Measurements from ENCODE around the gene PDCD2L. TPM values are rescaled to one million over a fixed set of nuclear protein-coding genes. Genes with fewer than 3 reads are reported as not detected.
"Not testable (repeated sequence)": the region's sequence is repeated elsewhere in the genome, so short reads cannot be mapped to it uniquely, and the experiment has no call there.

PDCD2L gene
- total and polyA plus RNA-seq, 5 donors = 8.0 to 12.8 (median 9.2) TPM

DNA sequence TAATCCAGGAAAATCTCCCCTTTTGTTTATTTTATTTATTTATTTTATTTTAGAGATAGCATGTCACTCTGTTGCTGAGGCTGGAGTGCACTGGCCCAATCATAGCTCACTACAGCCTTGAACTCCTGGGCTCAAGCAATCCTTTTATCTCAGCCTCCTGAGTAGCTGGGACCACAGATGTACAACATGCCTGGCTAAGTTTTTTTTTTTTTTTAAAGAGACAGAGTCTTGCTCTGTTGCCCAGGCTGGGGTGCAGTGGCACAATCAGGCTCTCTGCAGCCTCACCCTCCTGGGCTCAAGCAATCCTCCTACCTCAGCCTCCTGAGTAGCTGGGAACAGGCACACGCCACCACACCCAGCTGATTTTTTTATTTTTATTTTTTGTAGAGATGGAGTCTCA lies 6.3 kb upstream of the PDCD2L start:
- 96% methylated on average over 1 of the region's 1 CpG for WGBS
- Histone ChIP-seq H3K9me3 (ENCODE audit: control insufficient read depth, low read length) (no peaks in the 10 kb centered on the region), H3K4me1 (ENCODE audit: control insufficient read depth, insufficient read depth, low read length) (no peaks in the 10 kb centered on the region), H3K27me3 (ENCODE audit: control insufficient read depth, insufficient read depth) (no peaks in the 10 kb centered on the region), H3K4me3 (ENCODE audit: low read length) (no peak overlapping the region), H3K27ac (ENCODE audit: low read length) (no peak overlapping the region)
- intact Hi-C loops (cut with DNase I) = no loop called here
- no peak for DNase-seq
- no peak for ATAC-seq

GRCh38 chr19:34399886-34400285 lies 4.3 kb upstream of the PDCD2L start:
- no peak for DNase-seq
- H3K4me3 ChIP-seq (ENCODE audit: low read length) = no peak overlapping the region
- ATAC-seq = no peak
- no peak overlapping the region for H3K27ac ChIP-seq (ENCODE audit: low read length)
- no peaks in the 10 kb centered on the region for H3K9me3 ChIP-seq (ENCODE audit: control insufficient read depth, low read length)
- no peaks in the 10 kb centered on the region for H3K4me1 ChIP-seq (ENCODE audit: control insufficient read depth, insufficient read depth, low read length)
- WGBS = 80% methylated on average over 9 of the region's 9 CpGs
- no peaks in the 10 kb centered on the region for H3K27me3 ChIP-seq (ENCODE audit: control insufficient read depth, insufficient read depth)
- intact Hi-C loops (cut with DNase I) = no loop called here

- H3K4me1 ChIP-seq (ENCODE audit: control insufficient read depth, insufficient read depth, low read length); DNase-seq; H3K9me3 ChIP-seq (ENCODE audit: control insufficient read depth, low read length); H3K27ac ChIP-seq (ENCODE audit: low read length); H3K4me3 ChIP-seq (ENCODE audit: low read length); ATAC-seq; H3K27me3 ChIP-seq (ENCODE audit: control insufficient read depth, insufficient read depth); intact Hi-C loops (cut with DNase I): not testable (repeated sequence)
- WGBS = 99% methylated on average over 8 of the region's 8 CpGs
These were observed 3.4 kb upstream of the PDCD2L start for GRCh38 chr19:34400844-34401243.

DNA sequence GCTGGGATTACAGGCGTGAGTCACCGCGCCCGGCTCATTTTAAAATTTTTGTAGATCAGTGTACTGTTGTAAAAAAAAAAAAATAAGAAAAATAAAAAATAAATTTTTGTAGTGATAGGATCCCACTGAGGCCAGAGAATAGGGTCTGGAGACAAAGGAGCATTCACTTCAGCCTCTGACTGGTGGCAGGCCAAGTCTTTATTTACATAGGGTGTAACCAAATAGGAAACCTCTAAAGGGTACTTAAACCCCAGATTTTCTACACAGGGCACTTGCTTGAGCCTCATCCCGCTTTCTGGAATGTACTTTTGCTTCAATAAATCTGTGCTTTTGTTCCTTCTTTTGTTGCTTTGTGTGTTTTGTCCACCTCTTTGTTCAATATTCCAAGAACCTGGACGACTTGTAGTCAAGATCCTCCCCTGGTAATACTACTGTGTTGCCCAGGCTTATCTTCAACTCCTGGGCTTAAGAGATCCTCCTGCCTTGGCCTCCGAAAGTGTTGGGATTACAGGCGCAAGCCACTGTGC lies 2.1 kb upstream of the PDCD2L start:
- H3K27ac ChIP-seq (ENCODE audit: low read length) = no peak overlapping the region
- 86% methylated on average over 8 of the region's 8 CpGs for WGBS
- H3K4me1 ChIP-seq (ENCODE audit: control insufficient read depth, insufficient read depth, low read length) = no peaks in the 10 kb centered on the region
- intact Hi-C loops (cut with DNase I) = no loop called here
- ATAC-seq = no peak
- DNase-seq = no peak
- no peaks in the 10 kb centered on the region for H3K27me3 ChIP-seq (ENCODE audit: control insufficient read depth, insufficient read depth)
- no peaks in the 10 kb centered on the region for H3K9me3 ChIP-seq (ENCODE audit: control insufficient read depth, low read length)
- no peak overlapping the region for H3K4me3 ChIP-seq (ENCODE audit: low read length)

- DNase-seq (no peak), ATAC-seq (no peak)
- peak overlapping the region; percentile 47 for H3K4me3 ChIP-seq (ENCODE audit: low read length)
- no peaks in the 10 kb centered on the region for H3K9me3 ChIP-seq (ENCODE audit: control insufficient read depth, low read length)
- H3K4me1 ChIP-seq (ENCODE audit: control insufficient read depth, insufficient read depth, low read length) = no peaks in the 10 kb centered on the region
- H3K27me3 ChIP-seq (ENCODE audit: control insufficient read depth, insufficient read depth) = no peaks in the 10 kb centered on the region
- H3K27ac ChIP-seq (ENCODE audit: low read length) = no peak overlapping the region
- 33% methylated on average over 6 of the region's 6 CpGs for WGBS
- intact Hi-C loops (cut with DNase I) = no loop called here
These were observed 453 bp upstream of the PDCD2L start for GRCh38 chr19:34403784-34404108.

DNA sequence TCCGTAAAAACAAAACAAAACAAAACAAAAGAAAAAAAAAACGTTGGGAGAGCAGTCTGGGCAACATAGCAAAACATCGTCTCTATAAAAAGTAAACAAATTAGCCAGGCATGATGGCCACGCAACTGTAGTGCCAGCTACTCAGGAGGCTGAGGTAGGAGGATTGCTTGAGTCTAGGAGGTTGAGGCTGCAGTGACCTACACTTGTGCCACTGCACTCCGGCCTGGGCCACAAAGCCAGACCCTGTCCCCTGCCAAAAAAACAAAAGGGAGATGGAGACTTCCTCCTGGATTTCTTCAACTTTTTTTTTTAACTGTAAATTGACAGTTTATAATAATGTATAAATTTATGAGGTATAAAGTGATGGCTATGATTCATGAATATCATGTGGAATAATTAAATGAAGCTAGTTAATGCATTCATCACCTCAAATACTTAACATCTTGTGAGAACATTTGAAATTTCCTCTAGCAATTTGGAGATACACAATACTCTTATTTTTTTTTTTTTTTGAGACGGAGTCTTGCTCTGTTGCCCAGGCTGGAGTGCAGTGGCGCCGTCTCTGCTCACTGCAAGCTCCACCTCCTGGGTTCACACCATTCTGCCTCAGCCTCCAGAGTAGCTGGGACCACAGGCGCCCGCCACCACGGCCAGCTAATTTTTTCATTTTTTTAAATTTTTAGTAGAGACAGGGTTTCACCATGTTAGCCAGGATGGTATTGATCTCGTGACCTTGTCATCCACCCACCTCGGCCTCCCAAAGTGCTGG lies 1.9 kb downstream of the PDCD2L start:
- Histone ChIP-seq H3K9me3 (ENCODE audit: control insufficient read depth, low read length) (no peaks in the 10 kb centered on the region), H3K27me3 (ENCODE audit: control insufficient read depth, insufficient read depth) (no peaks in the 10 kb centered on the region), H3K27ac (ENCODE audit: low read length) (no peak overlapping the region), H3K4me3 (ENCODE audit: low read length) (no peak overlapping the region), H3K4me1 (ENCODE audit: control insufficient read depth, insufficient read depth, low read length) (no peaks in the 10 kb centered on the region)
- intact Hi-C loops (cut with DNase I) = no loop called here
- ATAC-seq (no peak), DNase-seq (no peak)
- 88% methylated on average over 13 of the region's 13 CpGs for WGBS

- no peaks in the 10 kb centered on the region for H3K27me3 ChIP-seq (ENCODE audit: control insufficient read depth, insufficient read depth)
- no peaks in the 10 kb centered on the region for H3K4me1 ChIP-seq (ENCODE audit: control insufficient read depth, insufficient read depth, low read length)
- ATAC-seq (no peak), DNase-seq (no peak)
- intact Hi-C loops (cut with DNase I) = no loop called here
- 69% methylated on average over 8 of the region's 8 CpGs for WGBS
- H3K4me3 ChIP-seq (ENCODE audit: low read length) = no peak overlapping the region
- no peaks in the 10 kb centered on the region for H3K9me3 ChIP-seq (ENCODE audit: control insufficient read depth, low read length)
- no peak overlapping the region for H3K27ac ChIP-seq (ENCODE audit: low read length)
These were observed 4.2 kb downstream of the PDCD2L start for GRCh38 chr19:34408411-34408810.

- Histone ChIP-seq H3K4me1 (ENCODE audit: control insufficient read depth, insufficient read depth, low read length) (no peaks in the 10 kb centered on the region), H3K27me3 (ENCODE audit: control insufficient read depth, insufficient read depth) (no peaks in the 10 kb centered on the region), H3K4me3 (ENCODE audit: low read length) (no peak overlapping the region), H3K27ac (ENCODE audit: low read length) (no peak overlapping the region), H3K9me3 (ENCODE audit: control insufficient read depth, low read length) (no peaks in the 10 kb centered on the region)
- DNase-seq (no peak), ATAC-seq (no peak)
- 81% methylated on average over 10 of the region's 10 CpGs for WGBS
- intact Hi-C loops (cut with DNase I) = no loop called here
These were observed 5.3 kb downstream of the PDCD2L start for GRCh38 chr19:34409189-34410164.

- no peak for DNase-seq
- ATAC-seq = no peak
- intact Hi-C loops (cut with DNase I) = no loop called here
- Histone ChIP-seq H3K4me3 (ENCODE audit: low read length) (no peak overlapping the region), H3K27me3 (ENCODE audit: control insufficient read depth, insufficient read depth) (no peaks in the 10 kb centered on the region), H3K9me3 (ENCODE audit: control insufficient read depth, low read length) (no peaks in the 10 kb centered on the region), H3K27ac (ENCODE audit: low read length) (no peak overlapping the region), H3K4me1 (ENCODE audit: control insufficient read depth, insufficient read depth, low read length) (no peaks in the 10 kb centered on the region)
- 98% methylated on average over 13 of the region's 13 CpGs for WGBS
These were observed 7.0 kb downstream of the PDCD2L start for GRCh38 chr19:34411216-34411615.

- WGBS = 96% methylated on average over 7 of the region's 7 CpGs
- Histone ChIP-seq H3K4me1 (ENCODE audit: control insufficient read depth, insufficient read depth, low read length) (no peaks in the 10 kb centered on the region), H3K27ac (ENCODE audit: low read length) (no peak overlapping the region), H3K27me3 (ENCODE audit: control insufficient read depth, insufficient read depth) (no peaks in the 10 kb centered on the region), H3K9me3 (ENCODE audit: control insufficient read depth, low read length) (no peaks in the 10 kb centered on the region), H3K4me3 (ENCODE audit: low read length) (no peak overlapping the region)
- intact Hi-C loops (cut with DNase I) = no loop called here
- ATAC-seq (no peak), DNase-seq (no peak)
These were observed 11.9 kb downstream of the PDCD2L start for GRCh38 chr19:34416021-34416545.

GRCh38 chr19:34418300-34418699 lies 14.1 kb downstream of the PDCD2L start:
- intact Hi-C loops (cut with DNase I) = no loop called here
- no peak for DNase-seq
- no peak for ATAC-seq
- no peaks in the 10 kb centered on the region for H3K27me3 ChIP-seq (ENCODE audit: control insufficient read depth, insufficient read depth)
- no peak overlapping the region for H3K4me3 ChIP-seq (ENCODE audit: low read length)
- 96% methylated on average over 4 of the region's 4 CpGs for WGBS
- no peaks in the 10 kb centered on the region for H3K9me3 ChIP-seq (ENCODE audit: control insufficient read depth, low read length)
- no peaks in the 10 kb centered on the region for H3K4me1 ChIP-seq (ENCODE audit: control insufficient read depth, insufficient read depth, low read length)
- H3K27ac ChIP-seq (ENCODE audit: low read length) = no peak overlapping the region
